Amniotic epithelial cell (primary cell): ENCODE data around the gene USP48.
A peak's percentile ranks its signal among the peaks of the same experiment; 100 is the strongest.
"Not testable (repeated sequence)": the region's sequence is repeated elsewhere in the genome, so short reads cannot be mapped to it uniquely, and the experiment has no call there.

Source experiments
- DNase-seq: peaks from one replicate; pipeline ENCODE4 v3.0.0-alpha.2; 2010; ENCODE audit warnings: low read depth

USP48 gene

DNA sequence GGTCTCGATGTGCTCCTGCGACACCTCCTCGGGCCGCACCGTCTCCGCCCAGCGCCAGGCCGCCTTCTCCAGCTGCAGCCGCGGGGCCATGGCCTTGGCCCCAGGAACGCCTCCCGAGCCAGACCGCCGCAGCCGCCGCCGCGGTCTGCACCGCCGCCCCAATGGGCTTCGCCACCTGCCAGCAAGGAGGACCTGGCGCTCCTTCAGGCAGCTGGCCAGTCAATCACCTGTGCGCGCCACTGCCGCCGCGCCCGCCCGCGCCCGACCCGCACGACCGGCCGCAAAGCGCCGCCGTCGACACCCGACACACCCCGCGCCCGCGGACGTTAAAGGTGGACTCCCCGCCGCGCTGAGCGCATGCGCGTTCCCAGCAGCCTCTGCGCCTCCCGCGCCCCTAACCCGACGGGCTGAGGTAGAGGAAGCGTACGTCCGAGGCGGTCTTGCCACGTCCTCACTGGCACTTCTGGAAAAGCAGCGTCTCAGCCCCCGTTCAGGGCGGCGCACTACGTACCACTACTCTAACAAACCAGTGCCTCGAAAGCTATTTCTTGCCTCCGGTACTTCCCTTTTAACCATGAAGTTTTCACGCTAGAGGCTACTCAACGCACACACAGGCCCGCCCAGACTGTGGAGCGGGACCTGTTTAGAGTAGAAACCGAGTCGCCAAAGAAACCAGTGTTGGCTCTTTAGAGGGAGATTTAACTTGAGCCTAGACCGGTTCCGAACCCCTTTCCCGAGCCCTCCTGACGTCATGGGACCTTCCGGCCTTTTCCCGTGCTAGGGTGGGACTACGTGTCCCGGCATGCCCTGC, at the start of gene USP48:
Gene USP48, minus strand, starts transcription at position 282 of the 811 bp plus-strand sequence. Its CDS starts 192 bp downstream, at position 90.
- DNase-seq = peak; percentile 90

DNA sequence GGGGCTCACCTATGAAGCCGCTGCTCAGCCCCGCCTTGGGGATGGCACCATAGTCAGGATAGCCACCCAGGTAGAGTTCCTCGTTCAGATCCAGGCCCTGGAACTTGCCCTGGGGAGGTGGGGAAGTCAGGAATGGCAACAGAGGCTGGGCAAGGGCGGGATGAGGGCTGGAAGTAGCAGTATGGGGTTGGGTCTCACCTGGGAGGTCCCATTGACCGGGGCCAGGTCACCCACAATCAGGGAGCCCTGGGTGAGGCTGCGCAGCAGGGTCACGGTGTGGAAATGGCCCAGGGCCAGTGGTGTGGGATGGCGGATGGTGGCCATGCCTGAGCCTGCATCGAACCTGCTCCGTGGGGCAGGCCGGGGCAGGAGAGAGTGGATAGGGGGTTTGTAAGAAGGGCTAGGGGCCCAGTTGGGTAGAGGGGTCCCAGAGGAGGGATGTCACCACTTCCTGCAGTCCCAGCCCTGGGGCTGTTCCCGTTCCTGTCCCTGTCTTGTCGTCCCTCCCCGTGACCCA, 48.6 kb upstream of the USP48 start:
- no peak for DNase-seq

DNA sequence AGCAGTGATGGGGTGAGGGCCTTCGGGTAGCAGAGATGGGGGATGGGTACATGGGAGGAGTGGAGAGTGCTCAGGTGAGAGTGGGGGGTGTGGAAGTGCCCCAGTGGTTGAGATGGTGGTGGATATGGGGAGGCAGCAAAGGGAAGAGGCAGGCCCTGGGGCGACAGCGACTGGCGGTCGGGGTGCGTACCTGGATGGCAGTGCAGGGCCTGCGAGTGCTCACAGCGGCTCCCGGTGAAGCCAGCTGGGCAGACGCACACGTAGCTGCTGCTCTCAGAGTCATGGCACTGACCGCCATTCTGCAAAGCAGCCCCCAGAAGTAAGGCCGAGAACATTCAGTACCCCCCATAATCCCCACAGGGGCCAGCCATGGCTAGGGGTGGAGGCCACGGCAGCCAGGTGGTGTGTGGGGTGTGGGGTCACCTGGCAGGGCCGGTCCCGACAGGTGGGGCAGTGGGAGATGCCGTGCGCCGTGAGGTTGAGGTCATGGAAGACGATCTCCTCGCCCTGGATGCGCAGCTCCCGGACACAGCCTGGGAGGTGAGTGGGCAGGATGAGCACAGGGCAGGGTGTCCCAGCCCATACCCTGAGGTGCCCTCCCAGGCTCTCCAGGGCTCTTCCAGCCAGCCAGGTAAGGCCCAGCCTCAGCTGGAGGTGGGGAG, 48.0 kb upstream of the USP48 start:
- DNase-seq = no peak

GRCh38 chr1:21829294-21829693, 46.3 kb upstream of the USP48 start:
- no peak for DNase-seq

DNA sequence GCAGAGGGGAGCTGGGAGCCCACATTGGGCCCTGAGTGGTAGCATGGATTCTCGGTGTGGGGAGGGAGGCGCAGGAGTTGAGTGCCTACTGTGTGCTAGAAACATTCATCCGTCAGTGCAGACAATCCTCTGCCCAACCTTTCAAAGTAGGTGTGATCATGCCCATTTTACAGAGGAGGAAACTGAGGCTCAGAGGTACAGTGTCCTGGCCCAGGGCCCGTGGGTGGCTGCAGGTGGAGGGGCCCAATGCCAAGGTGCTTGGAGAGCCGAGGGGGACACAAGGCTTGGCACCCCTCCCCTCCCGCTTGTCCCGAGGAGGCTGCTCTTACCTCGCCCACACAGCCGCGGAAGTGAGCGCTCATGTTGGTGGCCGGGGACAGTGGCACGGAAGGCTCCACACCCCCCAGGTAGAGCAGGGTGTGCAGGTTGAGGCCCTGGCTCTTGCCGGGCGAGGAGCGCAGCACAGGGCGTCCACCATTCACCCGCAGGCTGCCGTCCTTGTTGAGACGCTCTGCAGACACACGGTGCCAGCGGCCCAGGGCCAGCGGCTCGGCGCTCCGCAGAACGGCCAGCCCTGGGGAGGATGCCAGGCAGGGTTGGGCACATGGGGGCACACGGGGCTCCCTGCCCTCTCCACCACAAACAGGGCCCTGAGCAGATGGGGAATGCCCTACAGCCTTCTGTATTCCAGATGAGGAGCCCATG, 45.7 kb upstream of the USP48 start:
- no peak for DNase-seq

- DNase-seq = no peak
Observed at GRCh38 chr1:21828075-21828474, 45.1 kb upstream of the USP48 start.

- no peak for DNase-seq
Observed at GRCh38 chr1:21827141-21827679, 44.3 kb upstream of the USP48 start.

DNA sequence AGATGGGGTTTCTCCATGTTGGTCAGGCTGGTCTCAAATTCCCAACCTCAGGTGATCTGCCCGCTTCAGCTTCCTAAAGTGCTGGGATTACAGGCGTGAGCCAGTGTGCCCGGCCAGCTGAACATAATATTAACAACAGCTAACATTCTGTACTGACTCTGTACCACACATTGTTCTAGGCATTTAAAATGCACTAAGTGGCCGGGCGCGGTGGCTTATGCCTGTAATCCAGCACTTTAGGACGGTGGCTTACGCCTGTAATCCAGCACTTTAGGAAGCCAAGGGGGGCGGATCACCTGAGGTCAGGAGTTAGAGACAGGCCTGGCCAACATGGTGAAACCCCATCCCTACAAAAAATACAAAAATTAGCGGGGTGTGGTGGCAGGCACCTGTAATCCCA, 43.7 kb upstream of the USP48 start:
- DNase-seq = not testable (repeated sequence)

DNA sequence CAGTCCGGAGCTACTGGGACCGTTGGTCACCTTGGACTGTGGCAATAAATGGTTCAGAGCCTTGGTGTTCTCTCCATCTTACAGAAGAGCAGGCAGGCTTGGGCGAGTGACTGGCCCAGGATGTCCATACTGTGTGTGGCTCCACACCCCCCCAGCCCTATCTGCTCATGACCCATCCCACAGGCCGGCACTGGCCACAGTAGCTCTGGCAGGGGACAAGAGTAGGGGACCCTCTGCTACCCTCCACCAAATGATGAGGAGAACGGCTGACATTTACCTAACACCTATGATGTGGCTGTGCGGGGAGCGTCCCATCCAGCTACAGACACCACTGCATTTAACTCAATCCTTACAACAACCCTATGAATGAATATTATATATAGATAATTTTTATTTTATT, 42.4 kb upstream of the USP48 start:
- no peak for DNase-seq

DNA sequence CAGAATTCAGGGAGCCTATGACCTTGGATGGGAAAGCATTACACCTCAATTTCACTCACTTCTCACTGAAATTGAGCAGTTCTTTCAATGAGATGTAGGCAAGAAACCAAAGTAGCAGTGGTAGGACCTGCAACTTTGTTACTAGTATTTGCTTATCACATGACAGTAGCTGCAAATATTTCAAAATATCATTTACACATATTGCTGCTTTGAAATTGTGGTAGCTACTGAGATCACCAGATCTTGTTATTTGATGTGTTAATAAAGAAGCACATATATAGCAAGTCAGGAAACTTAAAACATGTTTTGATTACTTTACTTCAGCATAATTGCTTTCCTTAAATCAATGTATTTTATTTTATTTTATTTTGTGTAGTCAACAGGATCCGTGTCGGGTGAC, 42.0 kb upstream of the USP48 start:
- DNase-seq = no peak

DNA sequence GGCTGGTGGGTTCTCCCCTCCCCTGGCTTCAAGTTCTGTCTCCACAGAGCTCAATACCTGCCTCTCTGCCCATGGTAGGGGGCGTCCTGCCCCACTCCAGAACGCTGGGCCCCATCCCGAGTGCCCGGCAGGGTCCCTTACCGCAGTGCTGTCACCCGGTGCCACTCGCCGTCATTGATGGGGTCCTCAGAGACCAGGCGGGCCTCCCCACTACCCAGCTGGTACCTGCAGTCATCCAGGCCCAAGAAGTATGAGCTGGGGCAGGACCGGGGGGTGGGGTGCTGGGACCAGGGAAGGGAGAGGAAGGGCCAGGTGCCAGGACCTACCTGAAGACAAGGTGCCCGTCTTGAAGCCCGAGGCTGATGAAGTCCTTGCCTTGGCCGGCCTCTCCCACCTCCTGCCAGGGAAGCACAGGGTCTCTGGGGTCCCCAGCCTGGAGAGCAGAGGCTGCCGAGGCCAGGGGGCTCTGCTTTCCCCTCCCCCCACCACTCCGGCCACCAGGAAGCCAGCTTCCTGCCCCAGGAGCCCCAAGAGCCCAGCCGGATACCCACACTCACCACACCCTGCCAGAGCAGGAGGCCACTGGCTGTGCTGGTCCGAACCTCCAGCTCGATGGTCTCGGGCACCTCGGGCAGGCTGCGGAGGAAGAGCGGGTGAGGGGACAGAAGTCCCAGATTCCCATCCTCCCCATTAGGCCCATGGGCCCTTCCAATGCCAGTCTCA, 41.2 kb upstream of the USP48 start:
- no peak for DNase-seq

DNA sequence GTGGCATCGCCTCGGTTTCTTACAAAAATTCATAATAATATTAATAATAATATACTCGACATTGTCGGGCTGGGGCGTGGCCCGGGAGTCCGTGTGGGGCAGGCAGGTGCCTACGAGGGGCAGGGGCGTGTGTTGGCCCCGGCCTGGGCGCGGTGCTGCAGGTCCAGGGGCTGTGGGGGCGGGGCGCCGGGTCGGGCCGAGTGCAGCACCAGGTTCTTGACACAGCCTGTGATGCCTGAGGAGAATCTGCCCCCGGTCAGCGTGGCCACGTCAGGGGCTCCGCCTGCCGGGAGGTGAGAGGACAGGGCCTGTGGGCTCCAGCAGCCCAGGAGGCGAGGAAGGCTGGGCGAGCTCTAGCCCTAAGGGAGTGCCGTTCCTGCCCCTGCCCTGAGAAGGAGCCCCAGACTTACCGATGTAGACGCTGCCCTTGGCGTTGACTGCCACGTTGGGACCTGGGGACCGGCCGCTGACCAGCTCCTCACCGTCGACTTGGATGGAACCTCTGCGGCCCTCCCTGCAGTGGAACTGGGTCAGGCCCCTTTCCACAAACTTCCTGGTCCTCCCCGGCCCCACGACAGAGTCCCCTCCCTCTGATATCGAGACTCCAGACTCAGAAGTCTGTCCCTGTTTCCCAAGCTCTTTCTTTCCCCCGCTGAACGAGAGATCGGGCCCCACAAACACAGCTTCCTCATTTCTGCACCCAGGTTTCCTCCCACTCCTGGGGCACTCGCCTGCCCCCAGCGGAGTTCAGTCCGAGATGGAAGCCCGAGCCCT, 40.4 kb upstream of the USP48 start:
- no peak for DNase-seq

- no peak for DNase-seq
Observed at GRCh38 chr1:21822349-21822748, 39.4 kb upstream of the USP48 start.

- DNase-seq = no peak
Observed at GRCh38 chr1:21821385-21822019, 38.6 kb upstream of the USP48 start.

GRCh38 chr1:21820597-21821232, 37.8 kb upstream of the USP48 start:
- DNase-seq = no peak

DNA sequence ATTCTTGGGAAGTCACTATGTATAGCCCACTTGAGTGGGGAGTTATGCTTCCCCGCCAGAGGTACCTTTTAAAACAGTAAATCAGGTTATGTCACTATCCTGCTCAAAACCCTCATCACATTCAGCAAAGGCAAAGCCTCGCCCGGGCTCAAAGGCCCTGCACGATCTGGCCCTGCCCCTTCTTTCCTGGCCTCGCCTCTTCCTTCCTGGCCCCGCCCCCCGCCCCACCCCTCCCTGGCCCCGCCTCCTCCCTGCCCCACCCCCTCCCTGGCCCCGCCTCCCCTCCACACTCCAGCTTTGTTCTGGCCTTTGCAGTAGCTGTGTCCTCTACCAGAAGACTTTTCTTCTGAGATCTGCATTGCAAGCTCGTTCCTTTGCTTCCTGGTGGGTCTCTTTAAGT, 35.7 kb upstream of the USP48 start:
- DNase-seq = peak; percentile 20

- DNase-seq = peak; percentile 74
Observed at GRCh38 chr1:21816602-21817302, 33.8 kb upstream of the USP48 start.

- DNase-seq = no peak
Observed at GRCh38 chr1:21815724-21816321, 32.9 kb upstream of the USP48 start.
